T-cell (primary cell): ENCODE results near the gene CEP350. TPM values are rescaled to one million over a fixed set of nuclear protein-coding genes. Genes with fewer than 3 reads are reported as not detected.

Experiments used
- ATAC-seq, 4 experiments: fragments of 200-7000 bp in 3 of 4; fragments of 150-1000 bp in 1 of 4; cut with Tn5 transposase; replicated peaks in 1 of 4; 1 replicate in 3 of 4; 2 replicates in 1 of 4; pipeline ENCODE4 v1.10.0; 2021; ENCODE audit warnings: moderate library complexity in 3 of 4, mild to moderate bottlenecking in 2 of 4, moderate number of reproducible peaks in 1 of 4
- CTCF ChIA-PET, 2 donors: fragments of 300-600 bp; sonication (Branson Sonifier 250); formaldehyde crosslinking; loops; one replicate each; lab custom pipeline; 2022; ENCODE audit warnings: antibody characterized with exemption in 2 of 2; lab: Charles Lee
- POLR2A ChIA-PET, 2 donors: fragments of 300-600 bp; sonication (Branson Sonifier 250); formaldehyde crosslinking; loops; one replicate each; lab custom pipeline; 2022; ENCODE audit warnings: antibody characterized with exemption in 2 of 2; lab: Charles Lee
- DNase-seq, 35 experiments: peaks; one replicate each; pipeline versions ENCODE4 v3.0.0 to v3.0.0-alpha.2; 2013 to 2023
- H3K27ac ChIP-seq: one replicate; pipeline ENCODE4 v1.5.1; 2013; ENCODE audit warnings: low read length
- H3K27me3 ChIP-seq, 2 experiments: replicated peaks in 1 of 2; 1 replicate in 1 of 2; 2 replicates in 1 of 2; pipeline versions ENCODE4 v1.6.1 to v1.7.0; 2013; ENCODE audit warnings: low read length in 1 of 2, mixed read lengths in 1 of 2; ENCODE audit not compliant: control insufficient read depth in 2 of 2, insufficient read depth in 2 of 2; ENCODE audit errors: extremely low read depth in 1 of 2
- H3K36me3 ChIP-seq, 2 donors: 1 replicate in 1 of 2; 2 replicates in 1 of 2; pipeline versions ENCODE4 v1.6.1 to v1.7.0; 2013; ENCODE audit warnings: low read length in 1 of 2; ENCODE audit not compliant: control insufficient read depth in 2 of 2, insufficient read depth in 1 of 2; ENCODE audit errors: extremely low read depth in 1 of 2
- H3K4me1 ChIP-seq, 2 experiments: 1 replicate in 1 of 2; 2 replicates in 1 of 2; pipeline versions ENCODE4 v1.6.1 to v1.7.0; 2013; ENCODE audit warnings: low read length in 2 of 2, mixed read lengths in 1 of 2; ENCODE audit not compliant: insufficient read depth in 2 of 2, control insufficient read depth in 1 of 2; ENCODE audit errors: extremely low read depth in 1 of 2
- H3K4me3 ChIP-seq, 2 donors: 1 replicate in 1 of 2; 2 replicates in 1 of 2; pipeline versions ENCODE4 v1.5.1 to v1.7.0; 2013; ENCODE audit warnings: mild to moderate bottlenecking in 2 of 2, low read length in 1 of 2, moderate library complexity in 1 of 2; ENCODE audit not compliant: control insufficient read depth in 1 of 2; ENCODE audit errors: extremely low read depth in 1 of 2
- H3K9me3 ChIP-seq: 2 replicates; pipeline ENCODE4 v1.7.0; 2013
- H3K27ac Mint-ChIP-seq, 2 donors: one replicate each; pipeline ENCODE4 v1.8.0; 2020 to 2021; ENCODE audit warnings: mild to moderate bottlenecking in 2 of 2, mixed read lengths in 2 of 2
- H3K27me3 Mint-ChIP-seq, 2 donors: one replicate each; pipeline ENCODE4 v1.8.0; 2021 to 2022; ENCODE audit warnings: mixed read lengths in 2 of 2
- H3K36me3 Mint-ChIP-seq: one replicate; pipeline ENCODE4 v1.8.0; 2021; ENCODE audit warnings: mixed read lengths
- H3K4me1 Mint-ChIP-seq, 3 donors: one replicate each; pipeline ENCODE4 v1.8.0; 2020 to 2022; ENCODE audit warnings: mixed read lengths in 3 of 3, mild to moderate bottlenecking in 1 of 3
- H3K4me3 Mint-ChIP-seq, 3 donors: one replicate each; pipeline ENCODE4 v1.8.0; 2020 to 2022; ENCODE audit warnings: mild to moderate bottlenecking in 3 of 3, mixed read lengths in 3 of 3, moderate library complexity in 3 of 3
- H3K9me3 Mint-ChIP-seq, 3 donors: one replicate each; pipeline ENCODE4 v1.8.0; 2020 to 2022; ENCODE audit warnings: mixed read lengths in 3 of 3
- WGBS: methylation state at CpG from one replicate; pipeline ENCODE4 v1.1.5; 2013; ENCODE audit warnings: missing lambda C conversion rate; ENCODE audit not compliant: insufficient coverage; 5-methylcytosine and 5-hydroxymethylcytosine counted together
- total RNA-seq, 35 experiments: library from RNA in 6 of 35; stranded (reverse) in 6 of 35; fragments of 120-200 nt in 1 of 35; gene quantifications; one replicate each; pipeline versions ENCODE4 v1.2.1 to v1.2.4 and lab custom pipeline; 2013 to 2026

Gene CEP350
- total RNA-seq, 5 donors from 2014 or later (not counting 1 experiment from before 2014, with no cell fraction given): 62.1 to 81.3 (median 72.3) TPM

DNA sequence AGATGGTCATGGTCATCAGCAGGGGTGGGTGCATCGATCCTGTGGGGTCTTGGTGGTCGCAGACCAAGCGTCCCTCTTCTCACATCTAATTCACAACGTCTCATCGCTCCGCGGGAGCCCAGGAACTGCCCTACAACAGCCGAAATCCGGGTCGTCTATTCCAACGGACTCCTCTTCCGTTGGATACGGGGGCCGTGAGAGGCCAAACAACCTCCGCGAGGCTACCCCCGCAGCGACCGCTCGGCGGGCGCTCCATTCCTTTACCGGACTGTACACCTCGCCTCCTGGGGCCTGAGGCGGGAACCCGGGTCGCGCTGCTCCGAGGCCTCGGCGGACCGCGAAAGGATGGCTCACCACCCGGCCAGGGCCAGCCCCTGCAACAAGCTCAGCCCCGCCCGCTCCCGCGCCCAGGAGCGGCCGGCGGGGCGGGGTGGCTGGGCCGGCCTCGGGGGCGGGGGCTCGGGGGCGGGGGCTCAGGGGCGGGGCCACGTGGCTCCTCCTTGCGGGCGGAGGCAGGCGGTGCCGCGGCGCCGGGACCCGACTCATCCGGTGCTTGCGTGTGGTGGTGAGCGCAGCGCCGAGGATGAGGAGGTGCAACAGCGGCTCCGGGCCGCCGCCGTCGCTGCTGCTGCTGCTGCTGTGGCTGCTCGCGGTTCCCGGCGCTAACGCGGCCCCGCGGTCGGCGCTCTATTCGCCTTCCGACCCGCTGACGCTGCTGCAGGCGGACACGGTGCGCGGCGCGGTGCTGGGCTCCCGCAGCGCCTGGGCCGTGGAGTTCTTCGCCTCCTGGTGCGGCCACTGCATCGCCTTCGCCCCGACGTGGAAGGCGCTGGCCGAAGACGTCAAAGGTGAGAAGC is 199.9 kb downstream of the CEP350 start, which contains the start of gene QSOX1:
TSS of gene QSOX1 (plus strand) at position 545 of the 857 bp plus-strand sequence. CDS start at position 584, 39 bp downstream.
- DNase-seq (peak; percentile 78 to 95 (median 85)), ATAC-seq (peak; percentile 96 to 98 (median 96))
- peaks cover 25 to 48% (median 36%) of the 10 kb centered on the region in 3 donors for H3K4me1 Mint-ChIP-seq
- ChIA-PET CTCF (interaction anchor here (0.5 to 1.6 kb wide), 3 partner anchors 78 to 477 kb away, joined by 3 to 8 read pairs (median 3); no protein-coding TSS in a partner anchor), POLR2A (interaction anchor here (0.6 to 1.0 kb wide), 6 partner anchors 122 to 342 kb away, joined by 3 to 6 read pairs (median 4); no protein-coding TSS in a partner anchor)
- H3K9me3 ChIP-seq: no peaks in the 10 kb centered on the region
- H3K27me3 ChIP-seq: no peaks in the 10 kb centered on the region
- H3K27ac Mint-ChIP-seq: peak within 1 kb of the TSS; percentile 66 to 89
- H3K36me3 Mint-ChIP-seq: peaks cover 2% of the 10 kb centered on the region
- H3K4me3 Mint-ChIP-seq: peak within 1 kb of the TSS; percentile 89 to 93 (median 90)
- H3K9me3 Mint-ChIP-seq: no peaks in the 10 kb centered on the region
- H3K4me1 ChIP-seq: peaks cover 7 to 16% of the 10 kb centered on the region in 2 experiments
- no peaks in the 10 kb centered on the region for H3K36me3 ChIP-seq
- under 1% methylated on average over 89 of the region's 100 CpGs for WGBS
- peak within 1 kb of the TSS; percentile 70 to 94 for H3K4me3 ChIP-seq
- H3K27me3 Mint-ChIP-seq: no peaks in the 10 kb centered on the region
- H3K27ac ChIP-seq: peak within 1 kb of the TSS; percentile 18

DNA sequence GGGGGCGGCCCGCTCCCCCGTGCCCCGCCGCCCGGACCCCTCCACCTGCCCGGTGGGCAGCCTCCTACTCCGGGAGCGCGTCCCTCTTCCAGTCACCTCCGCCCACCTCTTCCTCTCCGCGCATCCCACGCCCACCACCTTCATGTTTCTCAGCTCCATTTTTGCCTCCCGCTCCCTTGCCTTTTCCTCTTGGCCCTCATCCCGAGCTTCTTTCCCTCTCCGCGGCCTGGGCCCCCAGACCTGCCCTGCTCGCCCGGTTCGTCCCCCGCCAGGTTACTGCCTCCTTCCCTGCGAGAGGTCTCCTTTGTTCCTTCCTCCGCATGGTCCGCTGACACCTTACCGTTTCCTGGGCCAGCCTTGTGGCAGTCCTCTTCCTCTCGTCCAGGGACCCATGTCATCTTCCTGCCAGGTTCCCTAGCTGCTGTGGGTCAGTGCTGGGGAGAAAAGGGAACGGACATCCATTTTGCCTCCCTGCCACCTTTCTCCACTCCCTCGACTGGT is 200.6 kb downstream of the CEP350 start:
- no peaks in the 10 kb centered on the region for H3K9me3 ChIP-seq
- H3K27ac ChIP-seq: no peak overlapping the region
- ATAC-seq: peak in 2 of 4 experiments; percentile 4 to 6
- no peaks in the 10 kb centered on the region for H3K9me3 Mint-ChIP-seq
- H3K4me1 ChIP-seq: peaks cover 7 to 16% of the 10 kb centered on the region in 2 experiments
- CTCF ChIA-PET: interaction anchor here (0.6 to 1.6 kb wide), 3 partner anchors 77 to 872 kb away, joined by 3 to 9 read pairs (median 8); no protein-coding TSS in a partner anchor
- H3K4me1 Mint-ChIP-seq: peaks cover 25 to 54% (median 40%) of the 10 kb centered on the region in 3 donors
- no peaks in the 10 kb centered on the region for H3K36me3 ChIP-seq
- no peaks in the 10 kb centered on the region for H3K27me3 ChIP-seq
- peak in 2 of 35 experiments; percentile 3 to 7 for DNase-seq
- peak overlapping the region; percentile 66 to 75 for H3K27ac Mint-ChIP-seq
- 1% methylated on average over 26 of the region's 29 CpGs for WGBS
- H3K4me3 ChIP-seq: peak overlapping the region; percentile 70 to 71
- POLR2A ChIA-PET: interaction anchor here in 1 of 2 donors (0.6 to 0.7 kb wide), 2 partner anchors 151 to 342 kb away, joined by 3 to 4 read pairs; no protein-coding TSS in a partner anchor
- no peaks in the 10 kb centered on the region for H3K27me3 Mint-ChIP-seq
- H3K4me3 Mint-ChIP-seq: peak overlapping the region; percentile 87 to 93 (median 90)
- peaks cover 2% of the 10 kb centered on the region for H3K36me3 Mint-ChIP-seq

DNA sequence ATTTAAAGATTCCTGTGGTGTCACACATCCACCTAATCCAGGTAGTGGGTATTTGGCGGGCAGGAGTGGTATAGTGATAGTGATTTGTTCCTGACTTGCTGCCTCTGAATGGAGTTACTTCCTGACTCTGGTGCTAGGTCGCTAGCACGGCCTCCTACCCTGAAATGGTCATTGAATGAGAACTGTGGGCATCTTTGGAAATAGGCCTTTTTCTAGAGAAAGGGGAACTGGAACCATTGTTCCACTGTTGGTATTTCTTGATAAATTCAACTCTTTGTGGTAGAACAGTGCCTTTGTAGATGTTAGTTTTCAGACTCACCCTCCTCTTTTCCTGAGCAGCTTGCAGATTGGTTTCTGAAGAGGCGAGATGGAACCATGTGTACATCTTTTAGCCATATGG is 201.6 kb downstream of the CEP350 start:
- WGBS: 100% methylated on average over 2 of the region's 4 CpGs
- no peaks in the 10 kb centered on the region for H3K9me3 ChIP-seq
- peaks cover 2% of the 10 kb centered on the region for H3K36me3 Mint-ChIP-seq
- ChIA-PET POLR2A (interaction anchor here in 1 of 2 donors (0.6 kb wide), 1 partner anchor 1038 kb away, joined by 3 read pairs; no protein-coding TSS in a partner anchor), CTCF (no interaction called here)
- H3K9me3 Mint-ChIP-seq: no peaks in the 10 kb centered on the region
- DNase-seq (no peak), ATAC-seq (no peak)
- peak overlapping the region; percentile 87 to 93 (median 90) for H3K4me3 Mint-ChIP-seq
- no peak overlapping the region for H3K27ac ChIP-seq
- no peak overlapping the region for H3K4me3 ChIP-seq
- no peaks in the 10 kb centered on the region for H3K27me3 Mint-ChIP-seq
- H3K4me1 ChIP-seq: peaks cover 7 to 16% of the 10 kb centered on the region in 2 experiments
- H3K4me1 Mint-ChIP-seq: peaks cover 25 to 54% (median 43%) of the 10 kb centered on the region in 3 donors
- no peaks in the 10 kb centered on the region for H3K27me3 ChIP-seq
- no peaks in the 10 kb centered on the region for H3K36me3 ChIP-seq
- H3K27ac Mint-ChIP-seq: peak overlapping the region in 1 of 2 donors; percentile 8

DNA sequence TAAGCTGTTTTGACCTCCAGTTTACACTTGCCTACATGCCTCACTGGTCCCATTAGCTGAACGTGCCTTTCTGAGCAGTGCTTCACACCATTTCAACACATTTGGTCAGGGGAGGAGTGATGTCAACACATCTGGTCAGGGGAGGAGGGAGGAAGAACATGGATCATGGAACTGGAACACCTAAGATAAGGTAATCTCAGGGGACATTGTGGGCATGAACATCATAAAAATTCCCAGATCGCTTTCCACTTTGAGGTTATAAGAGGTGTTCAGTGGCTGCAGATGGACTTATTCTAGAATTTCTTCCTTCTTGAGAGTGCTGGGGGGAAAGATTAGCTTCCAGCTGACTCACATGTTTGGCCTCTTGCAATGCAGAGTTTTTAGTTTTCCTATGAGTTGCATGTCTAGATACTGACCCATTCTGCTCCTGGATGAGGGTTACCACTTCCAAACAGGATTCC is 202.1 kb downstream of the CEP350 start:
- Mint-ChIP-seq H3K27ac (no peak overlapping the region), H3K4me3 (peak overlapping the region in 1 of 3 donors; percentile 87), H3K4me1 (peaks cover 25 to 54% (median 45%) of the 10 kb centered on the region in 3 donors), H3K36me3 (peaks cover 2% of the 10 kb centered on the region), H3K27me3 (no peaks in the 10 kb centered on the region), H3K9me3 (no peaks in the 10 kb centered on the region)
- CTCF ChIA-PET: no interaction called here
- ATAC-seq (no peak), DNase-seq (no peak)
- peaks cover 7 to 16% of the 10 kb centered on the region in 2 experiments for H3K4me1 ChIP-seq
- no peaks in the 10 kb centered on the region for H3K36me3 ChIP-seq
- POLR2A ChIA-PET: interaction anchor here in 1 of 2 donors (0.6 kb wide), 1 partner anchor 1038 kb away, joined by 3 read pairs; no protein-coding TSS in a partner anchor
- no peaks in the 10 kb centered on the region for H3K9me3 ChIP-seq
- no peaks in the 10 kb centered on the region for H3K27me3 ChIP-seq
- no CpG with 5 or more reads among the region's 2 CpGs for WGBS
- no peak overlapping the region for H3K27ac ChIP-seq
- H3K4me3 ChIP-seq: no peak overlapping the region

DNA sequence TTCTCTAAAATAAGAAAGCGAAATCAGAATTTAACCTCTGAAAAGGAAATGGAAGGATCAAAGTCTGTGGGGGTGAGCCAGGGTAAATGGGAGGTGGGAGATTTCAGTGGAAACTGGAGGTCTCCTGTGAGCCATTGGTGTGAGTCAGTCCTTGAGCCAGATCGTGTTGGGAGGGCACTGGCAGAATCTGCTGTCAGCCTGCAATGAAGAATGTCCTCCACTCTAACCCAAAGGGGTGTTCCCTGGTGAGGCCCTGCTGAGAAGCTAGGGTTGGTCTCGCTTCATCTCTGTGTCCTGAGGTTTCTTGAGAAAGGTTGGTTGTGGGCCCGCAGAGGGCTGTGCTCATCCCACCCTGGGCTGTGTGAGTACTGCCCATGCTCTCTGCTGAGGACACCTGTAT is 202.5 kb downstream of the CEP350 start:
- WGBS: 94% methylated on average over 2 of the region's 4 CpGs
- H3K27me3 Mint-ChIP-seq: no peaks in the 10 kb centered on the region
- ChIA-PET CTCF (interaction anchor here in 1 of 2 donors (0.5 to 1.3 kb wide), 3 partner anchors 344 to 475 kb away, joined by 3 to 4 read pairs (median 3); partner anchors contain the start of gene XPR1), POLR2A (interaction anchor here (0.6 kb wide), 2 partner anchors 91 to 1039 kb away, joined by 3 to 4 read pairs; no protein-coding TSS in a partner anchor)
- DNase-seq (no peak), ATAC-seq (no peak)
- peaks cover 2% of the 10 kb centered on the region for H3K36me3 Mint-ChIP-seq
- H3K4me1 Mint-ChIP-seq: peaks cover 25 to 54% (median 45%) of the 10 kb centered on the region in 3 donors
- H3K27ac ChIP-seq: no peak overlapping the region
- H3K27me3 ChIP-seq: no peaks in the 10 kb centered on the region
- peak overlapping the region in 1 of 3 donors; percentile 87 for H3K4me3 Mint-ChIP-seq
- H3K4me1 ChIP-seq: peaks cover 7 to 16% of the 10 kb centered on the region in 2 experiments
- H3K36me3 ChIP-seq: no peaks in the 10 kb centered on the region
- no peak overlapping the region for H3K27ac Mint-ChIP-seq
- no peak overlapping the region for H3K4me3 ChIP-seq
- H3K9me3 Mint-ChIP-seq: no peaks in the 10 kb centered on the region
- no peaks in the 10 kb centered on the region for H3K9me3 ChIP-seq
